Endometrial microvascular endothelial cells (primary cell): Measurements from ENCODE around the gene HOXB5. TPM values are rescaled to one million over a fixed set of nuclear protein-coding genes. Genes with fewer than 3 reads are reported as not detected.

Experiments used
- in situ Hi-C: cut with HindIII; loops from 2 replicates; pipeline ENCODE4 v1.10.0; 2017; ENCODE audit warnings: low sequenced_read_pairs, low pct_unique_long_range_greater_than_20kb; ENCODE audit errors: inconsistent ontology term
- total RNA-seq: library from RNA; depleted of rRNA; stranded (reverse); fragments of >200 nt; gene quantifications from one replicate; pipeline ENCODE4 v1.2.3, GENCODE V29; 2015; ENCODE audit errors: inconsistent ontology term

Gene HOXB5
- total RNA-seq, 1 donor from 2014 or later = 1.2 TPM

DNA sequence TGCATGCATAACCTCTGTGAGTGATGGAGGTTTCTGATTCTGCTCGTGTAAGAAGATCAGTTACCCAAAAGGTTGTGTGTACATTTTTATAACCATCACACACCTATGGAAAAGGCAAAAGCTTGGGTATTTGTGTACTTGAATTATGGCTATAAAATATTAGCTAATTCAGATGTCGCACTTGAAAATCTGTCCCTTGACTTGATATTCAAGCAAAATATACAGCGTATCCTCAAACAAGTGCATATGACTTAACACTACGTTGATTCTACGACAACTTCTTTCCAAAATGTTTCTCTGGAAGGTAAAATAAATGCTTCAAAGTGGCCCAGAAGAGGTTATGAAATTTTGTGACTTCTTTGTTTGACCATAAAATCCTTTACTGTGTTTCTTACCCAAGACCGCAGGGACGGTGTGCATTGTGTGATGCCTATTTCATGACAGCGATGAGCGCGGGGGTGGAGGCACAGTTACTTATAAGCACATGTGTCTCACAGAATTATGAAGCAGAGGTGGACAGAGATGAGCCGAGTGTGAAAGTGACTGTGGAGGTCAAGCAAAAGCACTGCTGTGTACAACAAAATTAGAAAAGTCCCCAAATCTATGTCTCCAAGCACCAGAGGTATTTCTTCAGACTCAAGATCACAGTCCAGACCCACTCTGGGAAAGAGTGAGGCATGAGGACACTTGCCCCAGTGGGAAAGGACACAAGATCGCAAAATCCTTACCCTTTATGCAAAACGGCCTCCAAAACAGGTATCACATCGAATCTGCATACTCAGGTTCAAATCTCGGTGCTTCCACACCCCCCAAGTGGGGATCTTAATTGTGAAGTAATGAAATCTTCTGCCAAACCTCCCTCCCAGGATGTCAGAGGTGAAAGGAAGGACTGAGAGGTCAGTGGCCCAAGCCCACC, 36.7 kb upstream of the HOXB5 start:
- in situ Hi-C loops = no loop called here

DNA sequence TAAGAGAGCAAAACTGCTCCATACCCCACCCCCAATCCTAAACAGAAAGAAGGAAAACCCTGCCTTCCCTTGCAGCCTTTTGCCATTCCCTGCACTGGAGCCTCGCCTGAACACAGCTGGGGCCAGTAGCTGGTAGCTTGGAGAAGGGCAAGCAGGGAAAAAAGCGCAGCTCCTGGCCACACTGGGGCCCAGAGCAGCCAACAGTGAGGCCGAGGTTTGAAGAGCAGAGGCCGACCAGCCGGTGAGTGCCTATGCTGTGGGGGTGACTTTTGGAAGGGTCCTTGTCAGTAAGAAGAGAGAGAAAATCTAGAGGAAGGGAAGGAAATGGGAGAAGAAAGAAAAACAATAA, 35.8 kb upstream of the HOXB5 start:
- in situ Hi-C loops = no loop called here

DNA sequence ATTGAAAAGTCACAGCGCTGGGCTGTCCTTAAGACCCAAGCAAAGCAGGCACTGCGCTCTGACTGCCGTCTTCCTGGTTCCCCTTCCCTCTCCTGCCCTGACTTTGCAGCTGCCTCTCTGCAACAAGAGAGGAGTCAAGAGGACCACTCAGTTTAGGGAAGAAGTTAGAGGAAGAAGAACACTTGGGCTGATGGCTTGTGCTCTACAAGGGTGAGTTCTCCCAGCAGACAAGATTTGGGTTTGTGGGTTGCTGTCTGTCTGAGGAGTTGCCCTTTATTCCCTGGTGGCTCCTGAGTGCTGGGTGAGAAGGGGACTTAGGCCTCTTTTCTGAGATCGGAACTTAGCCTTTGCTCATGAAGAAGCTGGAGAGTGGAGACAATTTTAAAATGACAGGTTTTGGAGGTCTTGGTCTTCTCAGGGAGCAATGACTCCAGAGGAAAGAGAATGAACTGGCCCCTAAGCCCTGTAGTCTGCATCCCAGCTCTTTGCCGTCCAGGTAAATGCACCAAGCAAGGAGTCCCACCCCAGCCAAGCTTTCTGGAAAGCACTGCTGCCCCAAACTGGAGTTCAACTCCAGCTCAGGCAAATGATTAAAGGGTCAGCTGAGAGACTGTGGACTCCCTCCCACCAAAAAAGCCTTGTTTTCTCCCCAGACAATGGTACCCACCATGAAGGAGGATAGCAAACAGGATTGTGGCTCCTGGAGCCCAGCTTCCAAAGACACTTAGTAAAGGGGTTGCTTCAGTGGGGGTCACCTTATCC, 35.3 kb upstream of the HOXB5 start:
- in situ Hi-C loops = no loop called here

DNA sequence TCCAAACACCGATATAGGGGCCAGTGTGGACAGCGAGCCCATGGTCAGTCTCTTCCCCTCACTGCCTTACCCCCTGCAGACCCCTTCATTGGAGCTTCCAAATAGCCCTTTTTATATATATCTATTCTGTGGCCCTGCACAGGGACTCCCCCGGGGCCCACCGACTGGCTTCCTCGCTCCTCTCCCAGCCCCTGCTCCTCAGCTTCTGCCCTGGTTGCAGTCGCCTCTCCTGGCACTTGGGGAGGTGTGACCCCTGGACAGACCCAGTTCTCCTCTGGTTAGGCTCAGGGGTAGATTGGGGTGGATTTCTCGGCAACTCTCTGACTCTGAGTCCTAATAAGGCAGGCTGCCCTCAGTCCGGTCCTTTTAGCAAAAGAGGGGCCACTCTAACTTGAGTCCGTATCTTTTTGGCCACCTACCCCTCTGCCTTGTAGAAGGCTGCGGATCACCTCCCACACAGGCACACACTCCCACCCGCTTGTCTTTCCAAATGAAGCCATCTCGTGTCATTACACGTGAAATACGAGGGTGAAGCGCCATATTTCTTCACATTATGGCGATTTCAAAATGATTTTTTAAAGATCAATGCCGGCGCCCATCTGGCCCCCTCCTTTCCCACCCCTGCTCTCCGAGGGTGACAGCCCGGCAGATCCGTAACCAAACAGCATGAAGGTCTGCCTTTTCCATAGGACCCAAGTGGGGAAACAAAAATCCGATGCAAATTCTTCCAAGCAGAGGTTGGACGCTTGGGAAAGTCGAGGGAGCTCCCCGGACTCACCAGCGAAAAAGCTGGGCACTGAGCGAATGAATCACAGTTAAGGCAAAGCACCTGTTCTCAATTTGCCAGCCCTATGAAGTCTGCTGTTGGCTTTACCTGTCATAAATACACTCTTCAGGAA, 34.3 kb upstream of the HOXB5 start:
- in situ Hi-C loops = no loop called here

DNA sequence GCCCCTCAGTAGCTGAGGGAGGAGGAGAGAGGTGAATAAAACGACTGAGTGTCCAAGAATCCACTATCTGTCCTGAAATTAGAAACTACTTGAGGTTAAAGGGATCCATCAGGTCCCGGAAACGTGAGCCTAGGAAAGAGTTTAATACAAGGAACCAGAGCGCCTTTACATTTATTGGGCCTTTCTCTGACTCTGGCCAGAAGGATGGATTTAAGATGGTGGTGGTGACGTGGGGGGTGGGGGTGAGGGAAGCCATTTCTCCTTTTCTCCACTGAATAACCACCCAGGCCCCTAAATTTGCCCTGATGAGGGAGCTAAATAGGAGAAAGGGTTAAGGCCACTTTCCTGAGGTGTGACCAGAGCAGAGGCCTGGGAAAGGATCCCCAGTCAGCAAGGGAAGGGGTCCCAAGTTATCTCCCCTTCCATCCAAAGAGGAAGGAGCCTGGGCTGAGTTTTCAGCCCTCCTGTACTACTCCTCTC, 33.6 kb upstream of the HOXB5 start:
- in situ Hi-C loops = no loop called here

DNA sequence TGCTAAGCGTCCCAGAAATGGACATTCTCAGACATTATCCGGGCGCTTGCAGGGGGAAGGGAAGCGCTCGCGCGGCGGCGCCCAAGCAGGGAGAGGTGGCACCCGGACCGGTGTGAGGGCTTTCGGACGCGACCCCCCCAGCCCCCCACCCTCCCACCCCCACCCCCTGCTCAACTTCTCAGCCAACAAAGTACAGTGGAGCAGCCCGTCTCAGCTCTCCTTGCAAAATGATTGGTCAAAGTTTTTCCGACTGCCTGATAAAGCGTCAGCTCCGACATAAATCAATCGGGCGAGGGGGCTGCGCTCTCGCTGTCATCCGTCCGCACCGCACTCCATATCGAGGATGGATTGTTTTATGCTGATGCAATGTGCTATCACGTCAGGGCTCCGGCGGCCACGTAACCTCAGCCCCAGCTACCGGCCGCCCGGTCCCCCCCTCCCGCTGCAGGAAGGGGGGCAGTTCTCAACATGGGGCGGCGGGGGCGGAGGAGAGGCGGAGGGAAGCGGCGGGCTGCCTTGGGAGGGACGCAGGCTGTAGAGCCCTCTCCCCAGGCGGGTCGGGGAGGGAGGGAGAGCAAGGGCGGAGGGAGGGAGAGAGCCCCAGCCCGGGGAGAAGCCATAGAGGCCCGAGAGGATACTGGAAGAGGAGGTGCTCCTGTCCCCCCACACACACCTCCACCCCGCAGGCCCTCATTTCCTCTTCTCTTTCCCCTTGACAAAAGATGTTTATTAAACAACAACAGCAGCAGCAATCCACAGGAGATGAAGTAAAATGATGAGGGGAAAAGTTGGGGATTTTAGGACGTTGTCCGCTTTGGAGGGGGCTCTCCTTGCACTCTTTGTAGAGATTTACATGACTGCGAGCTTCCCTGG, 32.9 kb upstream of the HOXB5 start, which contains the start of gene HOXB9:
Gene HOXB9, minus strand, starts transcription at position 114 of the 873 bp plus-strand sequence. Its CDS starts 89 bp downstream, at position 25.
- in situ Hi-C loops = no loop called here

DNA sequence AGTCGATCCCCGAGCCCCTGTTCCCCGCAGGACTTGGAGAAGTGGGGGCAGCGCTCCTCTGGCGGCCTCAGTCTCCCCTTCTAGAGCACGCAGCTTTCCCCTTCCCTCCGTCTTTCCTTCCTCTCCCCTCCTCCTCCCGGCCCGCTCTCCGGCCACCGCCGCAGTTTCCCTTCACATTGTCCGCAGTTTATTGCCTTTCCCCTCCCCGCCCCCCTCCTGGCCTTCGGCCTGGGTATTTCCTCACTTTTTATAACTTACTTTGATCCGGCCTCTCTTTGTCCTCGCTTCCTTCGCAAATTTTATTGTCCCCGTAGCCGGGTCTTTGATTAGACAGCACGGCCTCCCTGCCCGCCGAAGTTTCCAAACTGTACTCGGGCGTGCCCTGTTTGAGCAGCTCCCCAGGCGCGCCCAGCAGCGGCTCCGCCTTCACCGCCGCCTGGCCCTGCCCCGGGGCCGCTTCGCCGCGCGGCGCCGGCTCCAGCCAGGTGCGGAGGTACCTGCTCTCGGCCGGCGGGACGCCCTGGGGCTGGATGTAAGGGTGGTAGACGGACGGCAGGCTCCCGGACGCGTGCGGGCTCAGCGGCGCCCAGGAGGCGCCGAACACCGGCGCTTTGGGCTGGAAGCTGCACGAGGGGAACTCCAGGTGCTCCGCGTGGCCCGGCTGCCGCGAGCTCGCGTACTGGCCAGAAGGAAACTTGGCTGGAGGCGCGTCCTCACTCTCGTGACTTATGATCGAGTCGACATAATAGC, 32.1 kb upstream of the HOXB5 start:
- in situ Hi-C loops = no loop called here

DNA sequence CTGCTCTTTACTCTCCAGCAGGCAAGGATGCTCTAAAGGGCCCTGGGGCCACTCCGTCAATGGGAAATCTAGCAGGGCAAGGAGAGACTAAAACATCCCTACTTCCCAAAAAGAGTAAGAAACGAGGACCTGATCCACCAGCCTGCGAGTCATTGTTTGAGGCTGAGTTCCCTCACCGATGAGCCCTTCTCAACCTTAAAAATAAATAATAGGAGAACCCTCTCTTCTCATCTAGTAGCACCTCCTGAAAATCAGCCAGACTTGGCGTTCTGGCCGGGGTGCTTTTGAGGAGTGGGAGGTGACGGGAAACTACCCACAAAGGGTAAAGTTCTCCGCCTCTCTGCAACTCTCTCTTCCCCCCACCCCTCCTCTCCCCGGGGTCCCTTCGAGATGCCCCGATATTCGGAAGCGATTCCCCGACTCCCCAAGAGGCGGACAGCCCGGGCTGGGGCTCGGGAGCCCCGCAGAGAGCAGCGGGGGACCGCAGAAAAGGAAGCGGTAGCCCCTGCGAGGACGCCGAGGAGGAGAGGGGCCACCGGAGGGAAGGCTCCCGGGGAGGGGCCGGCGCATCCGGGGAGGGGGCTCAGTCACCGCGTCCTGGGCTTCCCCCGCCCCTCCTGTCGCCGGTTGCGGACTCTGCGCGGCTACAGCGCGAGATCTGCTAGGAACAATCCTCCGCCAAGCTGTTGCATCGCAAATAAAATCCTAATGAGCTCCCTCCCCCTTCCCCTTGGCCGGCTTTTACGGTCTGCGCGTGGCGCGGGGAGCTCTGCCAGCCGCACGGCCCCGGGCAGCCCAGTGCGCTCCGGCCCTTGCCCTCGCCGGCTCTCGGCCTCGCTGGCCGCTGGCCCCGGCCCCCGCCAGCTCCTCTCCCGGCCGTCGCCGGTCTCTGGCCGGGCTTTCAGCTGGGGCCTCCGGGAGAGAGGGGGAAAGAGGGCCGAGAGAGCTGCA, 31.2 kb upstream of the HOXB5 start:
- in situ Hi-C loops = no loop called here

DNA sequence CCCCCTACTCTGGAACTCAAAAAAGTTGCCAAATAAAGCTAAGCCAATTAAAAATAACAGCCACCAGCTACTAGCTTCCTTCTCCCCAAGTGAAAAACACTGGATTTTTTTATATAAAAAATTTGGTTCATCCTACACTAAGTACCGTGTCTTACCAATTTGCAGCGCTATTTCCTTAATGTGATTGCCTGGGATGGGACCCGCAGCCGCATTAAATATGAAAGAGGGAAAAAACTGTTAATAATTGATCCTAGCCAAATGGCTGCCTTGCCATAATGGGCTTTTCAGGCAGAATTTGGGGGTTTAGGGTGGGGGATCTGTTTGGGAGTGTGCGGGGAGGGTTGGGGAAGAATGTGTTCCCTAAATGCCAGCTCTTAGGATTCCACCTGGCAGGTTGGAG, 30.5 kb upstream of the HOXB5 start:
- in situ Hi-C loops = no loop called here

DNA sequence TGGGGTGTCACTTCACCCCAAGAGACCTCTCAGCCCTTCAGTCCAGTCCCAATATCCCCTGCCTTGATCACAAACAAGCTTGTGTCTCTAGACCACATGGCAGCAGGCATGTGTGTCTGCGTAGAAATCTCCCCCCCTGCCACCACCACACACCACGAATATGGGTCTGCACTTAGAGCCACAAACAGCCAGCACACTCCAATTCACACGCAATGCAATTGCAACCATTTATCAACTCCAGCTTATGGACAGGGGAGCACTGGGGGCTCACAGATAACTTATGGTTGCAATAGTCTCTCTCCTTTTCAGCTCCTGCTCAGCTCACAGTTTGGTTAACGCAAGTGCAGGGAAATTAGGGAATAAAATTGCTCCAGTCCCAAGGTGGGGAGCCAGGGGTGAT, 30.0 kb upstream of the HOXB5 start:
- in situ Hi-C loops = no loop called here

DNA sequence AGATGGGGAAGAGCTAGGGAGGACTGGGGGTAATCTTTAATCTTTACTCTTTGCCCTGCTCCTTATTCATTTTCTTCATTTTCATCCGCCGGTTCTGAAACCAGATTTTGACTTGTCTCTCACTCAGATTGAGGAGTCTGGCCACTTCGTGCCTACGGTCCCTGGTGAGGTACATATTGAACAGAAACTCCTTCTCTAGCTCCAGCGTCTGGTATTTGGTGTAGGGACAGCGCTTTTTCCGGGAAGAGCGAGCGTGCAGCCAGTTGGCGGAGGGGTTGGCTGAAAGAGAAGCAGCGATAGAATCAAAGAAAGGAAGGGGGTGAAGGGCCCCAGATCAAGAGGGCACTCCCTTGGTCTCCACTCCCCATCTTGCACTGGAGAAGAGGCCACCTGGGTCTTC, 29.3 kb upstream of the HOXB5 start:
- in situ Hi-C loops = no loop called here

DNA sequence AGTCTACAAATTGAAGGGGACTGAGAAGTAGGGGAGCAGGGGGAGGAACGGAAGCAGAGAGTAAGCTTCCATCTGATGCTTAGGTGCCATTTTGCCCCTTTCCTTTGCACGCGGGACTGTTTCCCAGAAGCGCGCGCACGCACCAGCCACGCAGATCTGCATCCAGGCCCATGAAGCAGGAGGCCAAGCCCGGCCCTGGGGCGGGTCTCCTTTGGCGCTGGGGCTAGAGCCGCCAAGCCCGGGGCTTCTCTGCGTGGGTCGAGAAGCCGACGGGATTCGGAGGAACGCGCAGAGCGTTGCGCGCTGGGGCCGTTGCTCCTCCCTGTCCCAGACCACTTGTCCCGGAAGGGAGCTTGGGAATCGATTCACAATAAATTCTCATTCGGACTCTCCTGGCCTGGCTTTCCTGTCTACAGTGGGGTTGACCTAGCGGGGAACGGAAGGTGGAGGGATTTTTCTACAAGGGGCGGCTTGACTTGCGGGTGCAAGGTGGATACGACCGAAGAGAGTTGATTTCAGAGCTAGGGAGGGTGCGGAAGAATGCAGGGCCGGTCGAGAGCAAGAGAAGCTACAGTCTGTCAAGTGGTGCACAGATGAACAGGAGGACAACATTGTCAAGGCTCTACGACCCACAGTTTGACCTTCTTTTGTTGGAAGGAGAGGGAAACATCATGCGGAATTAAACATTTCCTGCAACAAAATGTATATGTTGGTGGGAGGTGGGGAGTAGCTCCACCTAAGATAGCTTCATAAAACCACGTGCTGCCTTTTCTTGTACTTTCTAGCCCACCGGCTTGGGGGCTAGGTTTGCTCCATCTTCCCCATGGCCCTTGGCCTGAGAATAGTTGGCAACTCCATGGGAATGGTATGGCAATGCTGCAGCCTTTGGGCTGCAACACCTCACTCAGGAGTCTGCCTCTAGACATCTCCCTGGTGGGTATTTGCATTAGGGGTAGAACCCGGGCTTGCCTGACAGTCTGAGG, 28.1 kb upstream of the HOXB5 start:
- in situ Hi-C loops = no loop called here

DNA sequence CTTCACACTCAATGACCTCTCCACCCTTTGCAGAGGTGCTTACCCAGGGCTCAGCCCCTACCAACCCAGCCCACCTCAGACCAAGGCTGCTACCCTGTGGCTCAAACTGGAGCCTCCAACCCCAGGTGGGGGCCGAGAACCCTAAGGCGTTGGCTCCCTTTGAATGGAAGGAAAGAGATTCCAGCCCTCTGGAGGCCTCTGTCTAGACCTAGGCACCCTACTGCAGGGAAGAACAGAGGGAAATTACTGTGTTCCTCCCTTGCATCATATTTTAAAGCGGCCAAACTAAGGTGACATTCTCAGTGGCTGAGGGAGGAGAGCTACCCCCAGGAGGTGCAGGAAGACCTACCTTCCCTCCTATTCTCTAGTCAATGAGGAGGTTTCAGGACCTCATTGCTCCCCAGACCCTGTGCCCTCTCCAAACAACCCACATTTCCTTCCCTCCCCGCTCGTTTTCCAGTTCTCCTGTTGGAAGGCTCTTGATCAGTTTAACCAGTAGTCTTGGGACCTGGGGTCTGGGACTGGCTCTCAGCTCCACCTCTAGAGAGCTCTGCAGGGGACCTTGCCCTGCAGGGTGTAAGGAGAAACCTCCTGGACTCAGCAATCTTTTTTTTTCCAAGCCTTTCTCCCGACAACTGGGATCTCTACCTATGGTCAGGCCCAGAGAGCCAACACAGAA, 27.0 kb upstream of the HOXB5 start:
- in situ Hi-C loops = no loop called here

DNA sequence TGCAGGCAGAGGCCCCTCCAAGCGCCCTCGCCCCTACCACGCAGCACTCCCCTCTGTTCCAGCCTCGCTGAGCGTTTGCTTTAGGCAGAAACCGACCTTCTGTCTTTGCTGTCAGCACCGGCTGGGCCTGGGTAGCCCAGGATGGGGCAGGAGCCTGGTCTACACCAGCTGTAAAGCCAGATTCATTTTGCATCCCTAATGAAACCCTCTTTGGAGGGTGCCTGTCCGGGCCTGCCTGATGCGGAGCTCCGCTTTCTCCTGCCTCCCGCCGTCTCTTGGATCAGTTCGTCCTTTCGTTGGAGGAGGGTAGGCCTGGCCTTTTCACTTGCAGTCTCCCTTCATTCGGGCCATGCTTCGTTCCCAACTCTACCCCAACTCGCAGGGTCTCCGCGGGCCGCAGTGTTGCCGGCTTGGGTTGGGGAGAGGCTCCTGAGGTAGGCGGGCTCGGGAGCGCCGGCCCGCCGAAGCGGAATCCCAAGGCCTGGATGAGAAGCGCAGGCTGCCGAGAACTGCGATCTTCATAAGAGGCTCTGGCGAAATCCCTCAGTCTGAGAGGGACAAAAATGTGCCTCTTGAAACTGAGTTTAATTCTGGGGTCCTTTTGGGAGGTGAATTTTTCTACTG, 26.4 kb upstream of the HOXB5 start:
- in situ Hi-C loops = no loop called here
